Epithelial cell of proximal tubule (primary cell): ENCODE results near the gene SYNJ2. TPM values are rescaled to one million over a fixed set of nuclear protein-coding genes. Genes with fewer than 3 reads are reported as not detected.

Experiments
- DNase-seq: peaks from one replicate; pipeline ENCODE4 v3.0.0-alpha.2; 2011; ENCODE audit warnings: low read depth
- H3K4me3 ChIP-seq: 2 replicates; pipeline ENCODE4 v1.5.1; 2011; ENCODE audit warnings: low read depth, mild to moderate bottlenecking, low read length
- total RNA-seq: library from RNA; depleted of rRNA; stranded (reverse); fragments of >200 nt; gene quantifications from 2 replicates; pipeline ENCODE4 v1.2.3, GENCODE V29; 2015
- TF ChIP-seq, protein P1 (sequence below): conservative IDR thresholded peaks from 2 replicates; pipeline ENCODE4 v1.5.1; 2012; ENCODE audit warnings: low read depth, mild to moderate bottlenecking, low read length

Gene SYNJ2
- total RNA-seq, 1 donor from 2014 or later: 19.1 TPM

GRCh38 chr6:158078320-158078719 lies 96.7 kb downstream of the SYNJ2 start:
- no peak for DNase-seq
- TF ChIP-seq, protein P1, sequence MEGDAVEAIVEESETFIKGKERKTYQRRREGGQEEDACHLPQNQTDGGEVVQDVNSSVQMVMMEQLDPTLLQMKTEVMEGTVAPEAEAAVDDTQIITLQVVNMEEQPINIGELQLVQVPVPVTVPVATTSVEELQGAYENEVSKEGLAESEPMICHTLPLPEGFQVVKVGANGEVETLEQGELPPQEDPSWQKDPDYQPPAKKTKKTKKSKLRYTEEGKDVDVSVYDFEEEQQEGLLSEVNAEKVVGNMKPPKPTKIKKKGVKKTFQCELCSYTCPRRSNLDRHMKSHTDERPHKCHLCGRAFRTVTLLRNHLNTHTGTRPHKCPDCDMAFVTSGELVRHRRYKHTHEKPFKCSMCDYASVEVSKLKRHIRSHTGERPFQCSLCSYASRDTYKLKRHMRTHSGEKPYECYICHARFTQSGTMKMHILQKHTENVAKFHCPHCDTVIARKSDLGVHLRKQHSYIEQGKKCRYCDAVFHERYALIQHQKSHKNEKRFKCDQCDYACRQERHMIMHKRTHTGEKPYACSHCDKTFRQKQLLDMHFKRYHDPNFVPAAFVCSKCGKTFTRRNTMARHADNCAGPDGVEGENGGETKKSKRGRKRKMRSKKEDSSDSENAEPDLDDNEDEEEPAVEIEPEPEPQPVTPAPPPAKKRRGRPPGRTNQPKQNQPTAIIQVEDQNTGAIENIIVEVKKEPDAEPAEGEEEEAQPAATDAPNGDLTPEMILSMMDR: no peak
- H3K4me3 ChIP-seq: no peak overlapping the region

DNA sequence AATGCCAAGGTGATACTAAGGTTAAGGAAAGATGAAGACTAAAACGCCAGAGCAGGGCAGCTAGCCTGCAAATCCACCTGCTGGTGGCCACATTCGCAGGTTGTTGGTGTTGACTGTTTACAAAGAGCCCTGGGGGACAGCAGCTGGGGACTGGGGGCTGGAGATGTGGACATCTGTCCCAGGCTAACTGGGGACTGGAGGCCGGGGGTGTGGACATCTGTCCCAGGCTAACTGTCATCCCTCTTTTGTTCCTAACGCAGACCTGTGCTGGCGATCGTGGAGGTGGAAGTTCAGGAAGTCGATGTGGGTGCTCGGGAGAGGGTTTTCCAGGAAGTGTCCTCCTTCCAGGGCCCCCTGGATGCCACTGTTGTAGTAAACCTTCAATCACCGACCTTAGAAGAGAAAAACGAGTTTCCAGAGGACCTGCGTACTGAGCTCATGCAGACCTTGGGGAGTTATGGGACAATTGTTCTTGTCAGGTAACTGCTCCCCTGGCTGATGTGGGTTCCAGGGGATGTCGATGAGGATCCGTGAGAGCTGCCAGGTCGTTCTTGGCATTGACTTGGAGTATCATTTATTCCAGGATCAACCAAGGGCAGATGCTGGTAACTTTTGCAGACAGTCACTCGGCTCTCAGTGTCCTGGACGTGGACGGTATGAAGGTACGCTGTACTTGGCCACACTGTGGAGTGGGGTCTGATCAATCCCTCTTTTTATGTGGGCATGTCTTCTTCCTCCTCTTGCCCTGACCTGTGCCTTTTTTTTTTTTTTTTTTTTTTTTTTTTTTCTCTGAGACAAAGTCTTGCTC lies 99.4 kb downstream of the SYNJ2 start:
- H3K4me3 ChIP-seq: no peak overlapping the region
- TF ChIP-seq, protein P1: no peak
- no peak for DNase-seq

GRCh38 chr6:158081657-158081935 lies 99.9 kb downstream of the SYNJ2 start:
- no peak overlapping the region for H3K4me3 ChIP-seq
- TF ChIP-seq, protein P1: no peak
- DNase-seq: no peak

DNA sequence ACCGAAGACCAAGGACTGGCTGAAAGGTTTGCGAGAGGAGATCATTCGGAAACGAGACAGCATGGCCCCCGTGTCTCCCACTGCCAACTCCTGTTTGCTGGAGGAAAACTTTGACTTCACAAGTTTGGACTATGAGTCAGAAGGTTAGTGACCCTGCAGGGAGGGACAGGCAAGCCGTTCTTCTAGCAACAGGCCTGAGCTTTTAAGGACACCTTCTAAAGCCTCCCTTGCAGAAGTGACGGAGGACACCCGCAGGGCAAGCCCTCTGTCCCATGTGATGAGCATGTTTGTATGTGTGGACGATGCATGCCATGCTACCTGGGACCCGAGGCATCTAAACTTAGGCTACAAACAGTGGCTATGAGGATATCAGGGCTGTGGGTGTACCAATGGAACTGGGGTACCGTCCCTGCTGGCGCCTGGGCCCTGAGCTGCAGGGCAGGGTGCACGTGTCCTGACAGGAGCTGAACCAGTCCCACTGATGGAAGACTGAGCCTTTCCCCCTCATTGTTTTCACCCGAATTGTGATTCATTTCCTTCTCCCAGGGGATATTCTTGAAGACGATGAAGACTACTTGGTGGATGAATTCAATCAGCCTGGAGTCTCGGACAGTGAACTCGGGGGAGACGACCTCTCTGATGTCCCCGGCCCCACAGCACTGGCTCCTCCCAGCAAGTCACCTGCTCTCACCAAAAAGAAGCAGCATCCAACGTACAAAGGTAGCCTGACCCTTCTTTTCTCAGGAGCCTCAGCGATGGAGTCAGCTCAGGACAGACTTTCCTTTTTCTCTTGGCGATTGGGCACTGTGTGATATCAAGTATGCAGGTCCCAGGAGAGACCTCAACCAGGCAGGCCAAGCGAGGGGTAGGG lies 102.0 kb downstream of the SYNJ2 start:
- DNase-seq: no peak
- H3K4me3 ChIP-seq: no peak overlapping the region
- TF ChIP-seq, protein P1: no peak

GRCh38 chr6:158085261-158086053 lies 103.8 kb downstream of the SYNJ2 start:
- no peak overlapping the region for H3K4me3 ChIP-seq
- TF ChIP-seq, protein P1: no peak
- no peak for DNase-seq

- TF ChIP-seq, protein P1: no peak
- no peak overlapping the region for H3K4me3 ChIP-seq
- no peak for DNase-seq
Measured at GRCh38 chr6:158086054-158086503, 104.4 kb downstream of the SYNJ2 start.
